HG02973 (cell line): Measurements from ENCODE around the gene CENPM.

Experiments
- ATAC-seq: cut with Tn5 transposase; IDR thresholded peaks from one replicate; pipeline ENCODE4 v1.9.1; 2021; ENCODE audit warnings: moderate library complexity; ENCODE audit not compliant: unreplicated experiment

CENPM gene

DNA sequence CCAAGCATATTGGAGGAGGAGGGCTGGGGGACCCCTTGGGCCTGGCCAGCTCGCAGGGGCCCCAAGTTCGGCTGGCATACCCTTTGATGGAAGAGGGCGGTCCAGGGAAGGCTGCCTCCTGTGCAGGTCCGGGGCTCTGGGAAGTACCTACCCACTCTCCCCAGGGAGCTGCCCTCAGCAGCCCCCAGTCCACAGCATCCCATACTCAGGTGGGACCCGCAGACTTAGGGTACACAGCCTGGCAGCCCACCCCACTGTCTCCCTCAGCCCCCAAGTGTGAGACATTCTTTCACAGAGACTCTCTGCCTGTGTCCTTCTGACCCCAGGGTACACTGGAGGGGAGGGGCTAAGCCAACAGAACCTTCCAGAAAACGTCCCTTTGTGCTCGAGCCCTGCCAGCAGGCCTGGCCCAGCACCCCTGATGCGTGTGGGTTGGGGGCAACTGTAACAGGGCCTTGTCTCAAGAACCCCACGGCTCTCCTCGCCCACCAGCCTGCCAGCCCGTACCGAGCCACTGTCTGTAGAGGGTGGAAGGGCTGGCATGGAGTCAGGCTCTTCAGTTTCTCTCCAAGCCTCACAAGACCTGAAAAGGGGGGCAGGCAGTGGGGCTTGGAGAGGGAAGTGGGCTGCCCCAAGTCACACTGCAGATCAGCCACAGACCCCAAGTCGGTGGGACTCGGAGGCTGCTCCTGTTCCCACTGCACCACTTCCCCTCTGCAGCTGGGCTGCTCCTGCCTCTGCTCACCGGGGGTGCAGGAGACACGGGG, 13.4 kb downstream of the CENPM start:
- no peak for ATAC-seq

DNA sequence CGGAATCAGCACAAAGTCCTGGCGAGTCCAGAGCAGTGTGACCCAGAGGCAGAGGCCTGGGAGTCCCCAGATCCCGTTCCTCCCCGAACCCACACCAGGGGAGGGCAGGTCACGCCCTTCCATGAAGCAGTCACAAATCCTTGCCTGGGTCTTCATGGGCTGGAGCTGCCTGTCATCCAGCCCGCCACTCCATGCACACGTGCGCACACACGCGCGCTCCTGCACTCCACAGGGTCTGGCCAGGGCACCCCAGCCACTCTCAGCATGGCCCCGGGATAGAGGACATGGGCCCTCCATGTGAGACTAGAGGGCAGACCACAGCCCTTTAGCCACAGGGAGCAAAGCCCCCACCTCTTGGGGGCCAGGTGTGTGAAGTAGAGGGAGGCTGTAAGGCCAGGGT, 14.6 kb downstream of the CENPM start:
- no peak for ATAC-seq

DNA sequence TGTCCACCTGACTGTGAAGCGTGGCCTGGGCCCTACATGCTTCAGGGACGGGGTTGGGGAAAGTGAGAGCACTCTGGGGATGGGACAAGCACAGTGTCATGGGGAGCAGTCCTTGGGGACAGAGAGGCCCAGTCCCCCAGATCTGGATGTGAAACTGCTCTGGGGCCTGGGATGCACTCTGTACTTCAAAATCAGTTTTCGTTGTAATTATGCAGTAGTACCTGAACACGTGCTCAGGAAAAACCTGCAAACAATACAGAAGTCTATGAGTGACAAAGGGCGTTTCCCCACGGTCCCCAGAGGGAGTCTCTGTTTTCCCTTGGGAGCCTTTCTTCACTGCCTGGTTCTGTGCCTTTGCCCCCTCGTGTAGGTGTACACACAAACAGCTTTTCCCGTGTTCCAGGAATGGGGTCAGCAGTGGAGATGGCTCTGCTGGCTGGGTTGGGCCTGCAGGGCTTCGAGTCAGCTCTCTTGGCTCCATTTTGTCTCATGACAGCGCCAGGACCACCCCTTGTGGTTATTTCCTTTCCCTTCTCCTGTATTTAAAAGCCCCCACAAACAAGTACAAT, 15.2 kb downstream of the CENPM start:
- ATAC-seq: no peak

DNA sequence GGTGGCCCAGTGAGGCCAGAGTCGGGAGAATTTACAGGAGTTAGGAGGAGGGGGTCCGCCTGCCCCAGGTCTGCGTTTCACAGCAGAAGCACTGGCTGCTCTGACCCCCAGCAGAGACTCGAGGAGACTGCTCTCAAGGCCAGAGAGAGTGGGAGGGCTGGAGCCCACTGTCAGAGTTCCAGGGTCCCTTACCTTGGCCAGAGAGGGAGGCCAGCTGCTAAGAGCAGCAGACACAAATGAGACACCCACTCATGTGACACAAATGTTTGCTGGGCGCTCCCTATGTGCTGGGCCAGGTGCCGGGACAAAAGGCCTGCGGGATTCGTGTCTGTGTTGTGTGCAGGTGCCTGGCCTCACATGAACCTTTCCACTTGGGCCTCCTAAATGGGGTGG, 17.5 kb downstream of the CENPM start:
- ATAC-seq: no peak

DNA sequence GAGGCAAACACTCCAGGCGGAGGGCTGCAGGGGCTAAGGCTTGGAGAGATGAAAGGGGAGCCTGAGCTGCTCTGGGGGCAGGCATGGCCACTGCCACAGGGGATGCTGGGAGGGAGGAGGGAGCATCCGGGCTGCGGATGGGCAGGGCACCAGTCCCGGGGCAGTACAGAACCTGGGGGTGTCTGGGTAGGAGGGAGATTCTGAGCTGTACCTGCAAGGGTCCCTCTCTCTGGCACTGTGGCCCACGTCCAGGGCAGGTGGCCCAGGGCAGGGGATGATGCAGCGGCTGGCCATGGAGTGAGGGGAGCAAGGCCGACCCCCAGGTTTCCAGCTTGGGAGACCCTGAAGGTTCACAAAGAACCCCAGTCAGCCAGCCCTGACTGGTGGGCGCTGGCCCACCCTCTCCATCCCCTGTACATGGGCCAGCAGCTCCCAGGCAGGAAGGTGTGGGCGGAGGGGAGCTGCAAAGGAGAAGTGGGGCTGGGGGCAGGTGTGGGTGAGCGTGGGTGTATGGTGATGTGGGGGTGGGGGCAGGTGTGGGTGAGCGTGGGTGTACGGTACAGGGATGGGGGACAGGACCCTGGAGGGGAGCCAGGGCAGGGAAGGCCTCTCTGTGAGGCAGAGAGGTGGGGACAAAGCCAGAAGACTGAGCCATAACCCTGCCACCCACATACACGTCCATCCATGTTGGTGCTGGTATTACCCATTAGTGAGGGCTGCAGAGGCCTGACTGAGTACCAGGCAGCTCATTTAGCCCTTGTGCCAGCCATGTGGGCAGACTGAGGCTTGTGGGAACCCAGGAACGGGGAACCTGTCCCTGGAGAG, 18.1 kb downstream of the CENPM start:
- no peak for ATAC-seq

DNA sequence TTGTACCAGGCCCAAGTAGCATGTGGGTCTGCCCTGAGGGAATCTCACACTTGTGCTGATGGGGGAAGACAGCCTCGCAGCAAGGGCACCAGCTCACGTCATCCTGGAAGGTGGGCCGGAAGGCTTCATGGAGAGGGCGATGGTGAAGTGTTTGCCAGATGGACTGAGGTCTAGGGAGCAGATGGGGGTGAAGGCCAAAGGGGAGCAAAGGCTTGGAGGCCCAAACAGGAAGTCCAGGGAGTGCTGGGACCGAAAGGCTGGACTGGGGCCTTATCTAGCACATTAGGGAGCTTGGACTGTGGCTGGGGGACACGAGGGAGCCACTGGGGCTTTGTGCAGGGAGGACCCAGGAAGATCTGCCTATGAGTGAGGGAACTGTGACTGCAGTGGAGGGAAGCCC, 19.1 kb downstream of the CENPM start:
- no peak for ATAC-seq

DNA sequence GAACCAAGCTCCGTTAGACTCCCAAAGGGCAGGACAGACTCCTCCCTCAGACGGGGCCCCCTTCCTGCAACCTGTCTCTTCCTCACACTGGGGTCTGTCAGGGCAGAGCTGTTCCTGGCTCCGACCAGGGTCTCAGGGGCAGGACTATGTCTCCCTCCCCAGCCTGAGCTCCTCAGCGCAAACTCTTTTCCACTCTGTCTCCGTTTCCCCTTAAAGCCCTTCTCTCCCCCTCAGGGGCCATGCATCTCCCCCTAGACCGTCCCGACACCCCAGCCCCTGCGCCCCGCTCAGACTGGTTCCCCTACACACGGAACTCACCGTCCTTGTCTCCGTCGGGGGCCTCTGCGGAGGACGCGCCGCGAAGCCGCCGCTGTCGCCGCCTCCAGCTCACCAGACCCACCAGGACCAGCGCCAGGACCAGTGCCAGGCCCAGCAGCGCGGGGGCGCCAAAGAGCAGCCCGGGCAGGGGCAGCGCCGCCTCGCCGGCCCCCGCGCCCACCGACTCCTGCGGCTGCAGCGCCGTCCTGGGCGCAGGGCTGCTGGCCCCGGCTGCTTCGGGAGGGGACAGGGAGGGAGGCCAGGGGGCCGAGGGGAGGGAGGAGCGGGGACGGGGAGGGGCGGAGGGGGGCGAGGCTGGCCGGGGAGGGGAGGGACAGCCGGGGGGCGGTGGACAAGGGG, 21.0 kb downstream of the CENPM start:
- peak; percentile 37 for ATAC-seq

DNA sequence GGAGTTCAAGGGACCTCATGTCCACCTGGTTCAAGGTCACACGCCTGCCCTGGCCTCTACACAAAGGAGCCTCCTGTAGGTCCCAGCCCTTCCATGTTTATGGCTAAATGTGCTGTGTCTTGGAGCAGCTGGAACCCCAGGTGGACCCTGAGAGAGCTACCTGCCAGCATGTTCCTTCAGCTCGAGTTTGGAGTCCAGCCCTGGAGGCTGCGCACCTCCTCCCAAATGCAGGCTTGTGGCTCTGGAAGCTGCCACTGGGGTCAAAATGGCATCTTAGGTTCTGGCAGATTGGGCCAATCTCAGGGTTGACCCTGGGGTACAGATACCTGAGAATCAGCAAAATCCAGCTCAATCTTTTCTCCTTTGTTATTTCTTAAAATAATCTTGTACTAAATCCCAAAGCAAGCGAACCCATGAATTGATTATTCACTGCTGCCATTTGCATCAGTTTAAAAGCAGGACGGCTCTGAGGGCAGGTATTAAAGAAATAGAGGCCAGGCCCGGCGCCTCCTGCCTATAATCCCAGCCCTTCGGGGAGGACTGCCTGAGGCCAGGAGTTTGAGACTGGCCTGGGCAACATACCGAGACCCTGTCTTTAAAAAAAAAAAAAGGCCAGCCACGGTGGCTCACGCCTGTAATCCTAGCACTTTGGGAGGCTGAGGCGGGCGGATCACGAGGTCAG, 23.2 kb downstream of the CENPM start:
- no peak for ATAC-seq

DNA sequence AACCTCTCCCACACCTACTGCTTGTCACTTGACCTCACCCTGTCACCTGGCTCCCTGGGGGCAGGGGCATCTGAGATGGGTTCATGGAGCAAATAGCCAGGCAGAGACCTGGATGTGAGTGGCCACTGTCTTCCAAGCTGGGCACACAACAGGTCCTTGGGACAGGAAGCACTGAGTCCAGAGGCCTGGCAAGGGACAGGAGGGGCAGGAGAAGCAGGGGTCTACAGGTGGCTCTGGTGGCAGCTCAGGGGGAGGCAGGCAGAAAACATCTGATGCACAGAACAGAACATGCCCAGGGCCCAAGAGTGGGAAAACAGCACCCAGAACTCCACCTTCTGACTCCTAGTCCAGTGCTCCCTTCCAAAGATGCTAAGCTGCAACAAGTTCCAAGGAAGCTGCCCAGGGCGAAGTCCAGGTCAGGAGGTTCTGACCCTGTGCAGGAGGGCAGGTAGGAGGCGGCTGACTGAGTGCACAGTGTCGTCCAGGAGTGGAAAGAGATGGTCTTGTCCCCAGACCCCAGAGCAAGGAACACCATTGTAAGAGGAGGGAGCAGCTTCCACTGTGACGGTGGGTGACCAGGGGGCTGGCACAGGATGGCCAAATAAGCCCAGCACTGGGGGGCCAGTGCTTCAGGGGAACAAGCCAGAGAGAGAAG, 23.9 kb downstream of the CENPM start:
- no peak for ATAC-seq

DNA sequence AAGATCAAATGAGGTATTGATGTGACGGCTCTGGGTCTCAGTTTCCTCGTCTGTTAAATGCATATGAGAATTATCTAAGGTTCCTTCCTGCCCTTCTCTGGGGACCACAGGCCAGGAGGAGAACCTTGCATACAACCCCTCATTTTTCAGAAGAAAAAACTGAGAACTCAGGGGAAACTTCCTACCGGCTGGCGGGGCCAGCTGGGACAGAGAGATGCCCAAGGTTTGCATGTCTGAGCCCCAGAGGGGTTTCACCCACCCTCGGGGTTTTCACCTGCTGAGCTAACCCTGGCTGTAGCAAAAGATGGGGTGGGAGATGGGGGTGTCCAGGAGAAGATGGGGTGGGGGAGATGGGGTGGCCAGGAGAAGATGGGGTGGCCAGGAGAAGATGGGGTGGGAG, 24.6 kb downstream of the CENPM start:
- no peak for ATAC-seq

DNA sequence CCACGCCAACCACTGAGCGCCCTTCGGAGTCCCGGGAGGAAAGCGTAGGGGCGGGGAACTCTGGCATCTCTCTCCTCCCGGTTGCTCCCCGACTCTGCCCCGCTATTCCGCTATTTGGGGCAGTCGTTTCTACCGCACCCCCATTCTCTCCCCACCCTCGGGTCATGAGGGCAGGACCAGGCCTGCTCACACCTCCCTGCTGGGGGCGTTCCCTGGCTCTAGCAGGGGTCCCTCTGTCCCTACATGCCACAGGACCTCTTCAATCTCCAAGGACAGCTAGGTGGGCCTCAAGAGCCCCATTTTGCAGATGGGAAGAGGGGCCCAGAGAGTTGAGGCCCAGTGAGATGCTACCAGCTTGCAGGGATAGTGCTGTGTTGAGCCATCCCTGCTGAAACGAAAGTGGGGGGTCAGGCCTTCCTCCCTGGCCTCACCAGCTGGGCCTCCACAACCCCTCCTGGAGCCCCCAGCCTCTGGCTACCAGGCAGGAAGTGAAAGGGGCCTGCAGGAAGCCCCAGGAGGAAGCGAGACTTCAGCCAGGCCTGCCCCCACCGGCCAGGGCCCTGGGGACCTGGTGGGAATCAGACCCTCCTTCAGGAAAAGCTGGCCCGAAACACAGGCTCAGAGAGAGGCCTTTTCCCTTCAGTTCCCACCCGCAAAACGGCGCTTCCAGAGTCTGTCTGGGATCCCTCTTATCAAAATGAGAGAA, 26.5 kb downstream of the CENPM start:
- peak; percentile 20 for ATAC-seq

DNA sequence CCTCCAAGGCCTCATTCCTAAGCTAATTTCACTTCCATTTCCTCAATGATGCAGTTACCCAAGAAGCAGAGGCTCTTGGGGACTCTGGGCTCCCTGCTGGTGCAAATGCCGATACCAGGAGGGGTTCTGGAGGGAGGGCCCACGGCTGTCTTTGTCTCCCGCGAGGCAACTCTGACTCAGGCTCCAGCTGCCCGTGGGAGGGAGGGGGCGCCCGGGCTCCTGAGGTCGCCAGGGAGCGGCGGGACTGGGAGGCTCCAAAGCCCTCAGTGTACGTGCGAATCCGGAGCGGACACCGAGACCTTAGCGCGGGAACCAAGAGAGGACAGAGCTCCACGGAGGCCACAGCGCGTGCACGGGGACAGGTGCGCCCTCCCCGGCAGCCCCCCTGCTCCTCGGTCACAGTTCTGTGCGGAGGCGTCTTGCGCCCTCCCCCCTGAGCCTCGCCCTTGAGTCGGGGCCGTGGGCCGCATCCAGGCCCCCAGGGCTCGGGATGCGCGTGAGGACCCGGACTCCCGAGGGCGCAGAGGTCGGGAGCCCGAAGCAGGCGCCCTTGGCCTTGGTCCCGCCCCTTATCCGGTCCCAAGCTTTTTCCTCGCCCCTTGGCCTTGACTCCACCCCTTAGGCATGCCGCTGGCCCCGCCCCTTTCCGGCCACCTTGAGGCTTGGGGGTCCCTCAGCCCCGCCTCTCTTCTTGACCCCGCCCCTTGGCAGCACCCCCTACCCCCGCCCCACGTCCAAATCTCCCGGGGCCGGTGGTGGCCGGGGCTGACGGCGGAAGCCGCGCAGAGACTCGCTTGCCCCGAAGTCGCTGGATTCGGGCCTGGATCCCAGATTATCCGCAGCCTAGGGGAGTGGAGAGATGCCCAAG, 27.4 kb downstream of the CENPM start:
- peak; percentile 44 for ATAC-seq

DNA sequence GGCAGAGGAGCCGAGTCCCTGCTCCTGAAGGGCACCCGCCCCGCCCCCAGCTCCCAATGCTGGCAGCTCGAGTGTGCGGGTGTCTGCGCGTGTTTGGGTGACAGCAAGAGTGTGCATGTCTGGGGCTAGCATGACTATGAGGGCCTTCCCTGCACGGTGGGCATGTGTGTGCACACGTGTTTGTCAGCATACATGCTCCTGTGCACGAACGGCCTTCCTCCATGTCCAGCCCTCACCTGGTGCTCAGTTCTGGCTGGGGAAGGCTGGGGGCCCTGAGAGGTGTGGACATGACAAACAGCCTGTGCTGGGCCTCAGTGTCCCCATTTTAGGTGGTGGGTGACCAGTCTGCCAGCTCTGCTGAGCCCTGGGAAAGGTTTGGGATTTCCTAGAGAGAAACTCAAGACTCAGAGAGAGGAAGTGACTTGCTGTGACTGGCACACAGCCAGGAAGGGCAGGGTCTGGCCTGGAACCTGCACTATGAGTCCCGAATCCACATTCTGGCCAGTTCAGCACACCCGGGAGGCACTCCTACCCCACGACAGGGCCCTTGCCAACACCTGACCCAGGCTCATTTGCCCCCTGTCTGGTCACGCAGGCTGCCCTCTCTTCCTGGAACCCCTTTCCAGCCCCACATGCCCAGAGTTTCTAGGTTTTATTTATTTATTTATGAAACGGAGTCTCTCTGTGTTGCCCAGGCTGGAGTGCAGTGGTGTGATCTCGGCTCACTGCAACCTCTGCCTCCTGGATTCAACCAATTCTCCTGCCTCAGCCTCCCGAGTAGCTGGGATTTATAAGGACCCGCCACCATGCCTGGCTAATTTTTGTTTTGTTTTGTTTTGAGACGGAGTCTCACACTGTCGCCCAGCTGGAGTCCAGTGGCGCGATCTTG, 28.8 kb downstream of the CENPM start:
- ATAC-seq: no peak

DNA sequence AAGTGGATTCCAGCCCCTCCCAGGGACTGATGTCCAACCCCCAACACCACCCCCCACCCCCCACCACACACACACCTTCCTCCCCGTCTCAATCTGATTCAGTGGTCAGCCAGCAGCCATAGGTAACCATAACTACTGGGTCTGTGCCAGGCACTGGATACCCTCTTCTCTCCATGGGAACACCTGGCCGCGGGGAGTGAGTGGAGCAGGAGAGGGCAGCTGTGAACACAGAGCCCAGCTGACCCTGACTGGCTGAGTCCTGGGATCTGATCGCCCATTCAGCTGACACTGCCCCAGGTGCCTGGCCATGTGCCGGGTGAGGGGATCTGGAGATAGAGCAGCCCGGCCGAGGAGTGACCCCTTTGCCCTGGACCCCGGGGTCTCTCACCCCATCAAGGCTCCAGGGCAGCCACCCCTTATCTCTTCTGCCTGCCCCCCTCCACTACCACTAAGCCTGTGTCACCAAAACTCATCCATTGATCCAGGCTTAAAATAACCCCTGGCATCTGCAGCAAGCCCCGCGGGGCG, 29.5 kb downstream of the CENPM start:
- ATAC-seq: no peak

DNA sequence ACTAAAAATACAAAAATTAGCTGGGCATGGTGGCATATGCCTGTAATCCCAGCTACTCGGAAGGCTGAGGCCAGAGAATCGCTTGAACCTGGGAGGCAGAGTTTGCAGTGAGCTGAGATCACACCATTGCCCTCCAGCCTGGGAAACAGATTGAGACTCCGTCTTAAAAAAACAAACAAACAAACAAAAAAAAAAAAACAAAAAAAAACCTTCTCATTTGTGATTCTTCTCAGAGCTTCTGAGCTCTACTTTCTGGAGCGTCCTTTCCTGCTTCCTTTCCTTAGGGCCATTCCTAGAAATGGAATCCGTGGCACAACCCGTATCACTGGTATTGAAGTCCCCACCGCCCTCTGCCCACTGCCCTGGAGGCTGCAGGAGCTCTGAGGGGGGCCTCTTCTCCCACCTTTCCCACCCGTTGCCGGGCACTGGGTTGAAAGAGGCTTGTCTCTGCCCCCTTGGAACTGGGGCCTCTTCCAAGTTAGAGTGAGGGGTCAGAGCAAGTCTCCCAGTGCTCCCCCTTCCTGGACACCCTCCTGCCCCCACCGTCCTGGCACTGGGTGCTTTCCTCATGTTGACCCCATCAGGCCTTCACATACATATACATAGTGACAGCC, 30.1 kb downstream of the CENPM start:
- no peak for ATAC-seq

DNA sequence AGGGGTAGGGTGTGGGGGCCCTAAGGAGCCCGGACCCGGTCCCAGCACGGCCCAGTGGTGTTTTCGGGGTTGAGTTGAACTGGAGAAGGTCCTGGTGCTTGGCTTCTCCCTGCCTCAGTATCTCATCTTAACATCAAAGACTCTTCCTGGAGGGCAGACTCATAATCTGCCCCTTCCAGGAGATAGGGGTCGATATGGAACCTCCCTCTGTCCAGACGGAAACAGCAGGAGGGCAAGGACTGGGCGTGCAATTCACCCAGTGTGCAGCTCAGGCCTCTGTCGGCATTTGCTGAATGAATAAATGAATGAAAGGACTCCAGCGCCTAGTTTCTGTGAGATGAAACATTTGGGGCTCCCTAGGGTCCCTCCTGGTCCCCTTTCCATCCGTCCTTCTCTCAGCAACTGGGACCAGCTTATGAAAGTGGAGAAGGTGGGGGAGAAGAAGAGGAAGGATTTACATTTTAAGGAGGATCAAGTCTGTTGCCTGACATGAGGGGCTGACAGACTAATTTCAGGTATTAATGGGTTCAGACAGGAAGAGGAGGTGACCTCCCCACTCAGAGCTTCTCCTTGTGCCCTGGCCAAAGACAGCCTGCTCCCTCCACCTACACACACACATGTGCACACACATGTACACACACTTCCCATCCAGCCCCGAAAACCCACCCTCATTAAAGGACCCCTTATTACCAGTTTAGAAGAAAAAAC, 31.0 kb downstream of the CENPM start:
- no peak for ATAC-seq
